Stimulated activated CD4-positive, alpha-beta T cell treated with anti-CD3 and anti-CD28 coated beads, TNF-alpha, amount 100 ng/mL, for 48 hours (primary cell): ENCODE measurements around the gene PXDN.
"Not testable (repeated sequence)": the region's sequence is repeated elsewhere in the genome, so short reads cannot be mapped to it uniquely, and the experiment has no call there.

ENCODE experiments used
- DNase-seq, 3 donors: peaks; one replicate each; pipeline ENCODE4 v3.0.0-alpha.2; 2020; ENCODE audit warnings: low read depth in 3 of 3

PXDN gene

DNA sequence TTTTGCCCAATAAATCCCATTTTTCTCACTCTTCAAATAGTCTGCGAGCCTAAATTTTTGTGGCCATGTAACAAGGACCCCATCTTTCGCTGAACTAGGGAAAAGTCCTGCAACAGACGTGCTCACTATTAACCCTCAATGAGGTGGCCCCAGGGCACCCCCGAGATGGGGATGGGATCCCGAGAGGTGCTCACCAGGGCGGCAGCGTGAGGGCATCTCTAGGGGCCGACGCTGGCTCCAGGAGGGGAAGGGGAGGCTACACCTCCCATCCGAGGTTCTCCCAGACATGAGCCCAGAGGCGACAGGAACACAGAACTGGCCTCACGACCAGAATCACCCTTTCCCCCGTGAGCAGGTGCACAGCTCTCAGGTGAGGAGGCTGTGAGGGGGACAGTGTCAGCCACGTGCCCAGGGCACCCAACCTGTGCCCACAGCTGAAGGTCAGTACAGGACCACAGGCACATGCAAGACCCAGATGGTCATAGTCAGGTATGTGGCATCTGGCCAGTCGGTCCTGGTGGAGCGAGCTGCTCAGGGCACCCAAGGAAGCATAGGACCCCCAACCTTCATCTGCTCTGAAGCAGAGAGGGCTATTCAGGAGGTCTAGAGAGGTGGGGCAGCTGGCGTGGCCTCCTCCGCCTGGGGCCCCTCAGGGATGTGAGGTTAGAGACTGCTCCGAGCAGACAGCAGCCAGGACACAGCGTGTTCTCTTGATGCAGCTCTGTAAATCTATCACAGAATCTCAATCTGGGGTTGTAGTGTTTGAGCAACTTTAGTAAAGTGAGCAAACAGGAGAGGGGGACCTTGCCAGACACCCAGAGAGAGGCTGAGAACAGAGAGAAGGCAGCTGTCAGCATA lies 62.8 kb downstream of the PXDN start:
- no peak for DNase-seq

- no peak for DNase-seq
Measured at GRCh38 chr2:1681017-1681318, 63.3 kb downstream of the PXDN start.

- no peak for DNase-seq
Measured at GRCh38 chr2:1680222-1681016, 63.9 kb downstream of the PXDN start.

GRCh38 chr2:1679488-1680039 lies 64.8 kb downstream of the PXDN start:
- not testable (repeated sequence) for DNase-seq

DNA sequence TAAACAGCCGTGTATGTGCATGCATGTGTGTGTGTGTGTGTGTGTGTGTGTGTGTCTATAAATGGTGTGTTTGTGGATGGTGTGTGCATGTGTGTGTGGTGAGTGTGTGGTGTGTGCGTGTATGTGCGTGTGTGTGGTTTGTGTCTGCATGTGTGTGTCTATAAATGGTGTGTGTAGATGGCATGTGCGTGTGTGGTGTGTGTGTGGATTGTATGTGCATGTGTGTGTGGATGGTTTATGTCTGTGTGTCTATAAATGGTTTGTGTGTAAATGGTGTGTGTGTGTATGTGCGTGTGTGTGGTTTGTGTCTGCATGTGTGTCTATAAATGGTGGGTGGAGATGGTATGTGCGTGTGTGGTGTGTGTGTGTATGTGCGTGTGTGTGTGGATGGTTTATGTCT lies 65.2 kb downstream of the PXDN start:
- not testable (repeated sequence) for DNase-seq

DNA sequence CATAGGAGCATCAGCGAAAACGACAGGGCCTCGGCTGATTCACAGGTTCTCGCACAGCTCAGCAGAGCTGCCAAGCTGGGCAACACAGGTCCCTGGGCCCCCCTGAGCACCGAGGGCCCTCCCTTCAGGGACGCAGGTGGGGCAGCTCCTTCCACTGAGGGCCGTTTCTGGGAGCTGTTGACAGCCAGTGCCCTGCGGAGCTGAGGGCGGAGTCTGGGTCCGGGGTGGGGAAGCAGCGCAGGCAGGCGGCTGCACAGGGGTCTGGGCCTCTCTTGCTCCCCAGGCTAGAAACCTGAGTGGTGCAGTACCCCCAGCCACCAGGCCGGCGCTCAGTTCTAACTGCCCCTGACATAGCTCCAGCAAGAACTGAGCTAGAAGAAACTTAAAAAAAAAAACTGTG lies 65.7 kb downstream of the PXDN start:
- DNase-seq: no peak

- DNase-seq: no peak
Measured at GRCh38 chr2:1677821-1678165, 66.5 kb downstream of the PXDN start.

- DNase-seq: no peak
Measured at GRCh38 chr2:1676913-1677820, 67.1 kb downstream of the PXDN start.

DNA sequence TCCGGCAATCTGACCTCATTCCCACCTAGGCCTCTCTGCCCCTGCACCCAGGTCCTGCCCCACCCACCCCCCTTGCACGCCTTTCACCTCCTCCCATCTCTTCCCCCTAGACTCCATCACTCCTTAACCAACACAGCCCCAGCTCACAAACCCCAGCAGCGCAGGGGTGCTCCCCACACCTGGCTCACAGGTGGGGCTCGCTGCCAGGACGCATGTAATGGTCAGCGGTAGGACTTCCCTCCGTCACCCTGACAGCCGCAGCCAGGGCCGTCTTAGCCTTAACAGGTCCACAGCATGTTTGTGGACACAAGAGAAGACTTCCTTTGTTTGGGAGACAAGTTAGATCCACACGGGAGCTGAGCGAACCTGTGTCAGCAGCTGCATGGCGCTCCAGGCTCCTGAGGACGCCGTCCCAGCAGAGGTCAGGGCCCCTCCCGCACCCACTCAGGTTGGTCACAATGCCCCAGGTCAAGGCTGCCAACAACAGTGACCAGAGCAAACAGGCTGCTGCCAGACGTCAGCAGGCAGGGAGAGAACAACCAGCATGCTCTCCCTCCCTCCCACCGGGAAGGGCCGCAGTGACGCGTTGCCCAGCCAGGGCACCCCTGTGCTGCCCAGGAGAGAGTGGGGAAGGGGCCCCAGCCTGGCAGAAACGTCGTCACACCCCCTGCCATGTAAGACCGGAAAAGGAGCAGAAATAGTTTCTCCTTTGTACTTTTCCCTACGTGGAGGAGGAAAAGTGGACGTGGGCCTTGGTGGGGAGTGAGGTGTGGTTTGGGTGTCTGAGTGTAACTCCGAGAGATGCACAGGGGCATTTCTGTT lies 68.0 kb downstream of the PXDN start:
- no peak for DNase-seq

GRCh38 chr2:1675633-1676032 lies 68.7 kb downstream of the PXDN start:
- no peak for DNase-seq

DNA sequence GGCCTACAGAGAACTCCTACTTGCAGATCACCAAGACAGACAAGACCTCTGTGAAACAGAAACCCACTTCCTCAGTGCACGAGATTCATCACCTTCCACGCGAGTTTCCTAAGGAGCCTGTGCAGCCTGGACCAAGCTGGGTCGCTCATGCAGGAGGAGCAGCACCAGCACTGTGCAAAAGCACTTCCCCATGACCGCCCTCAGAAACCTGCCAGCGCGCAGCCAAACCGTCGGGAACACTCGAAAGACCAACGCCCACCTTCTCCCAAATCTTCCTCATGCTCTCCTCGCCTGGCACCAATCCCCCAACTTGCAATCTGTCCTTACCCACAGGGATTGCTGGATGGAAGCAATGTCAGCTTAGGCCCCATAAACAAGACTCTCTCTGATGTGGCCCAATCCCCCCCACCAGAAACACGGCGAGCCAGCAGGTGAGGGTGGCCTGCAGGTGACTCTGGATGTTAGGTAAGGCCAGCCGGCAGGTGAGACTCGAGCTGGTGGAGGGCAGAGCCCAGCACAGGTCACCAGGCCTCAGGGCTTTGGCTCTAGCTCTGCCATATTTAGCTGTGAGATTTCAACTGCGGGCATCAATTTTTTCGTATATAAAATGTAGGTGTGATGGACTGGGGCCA lies 69.4 kb downstream of the PXDN start:
- DNase-seq: no peak

- DNase-seq: no peak
Measured at GRCh38 chr2:1674276-1674675, 70.0 kb downstream of the PXDN start.

DNA sequence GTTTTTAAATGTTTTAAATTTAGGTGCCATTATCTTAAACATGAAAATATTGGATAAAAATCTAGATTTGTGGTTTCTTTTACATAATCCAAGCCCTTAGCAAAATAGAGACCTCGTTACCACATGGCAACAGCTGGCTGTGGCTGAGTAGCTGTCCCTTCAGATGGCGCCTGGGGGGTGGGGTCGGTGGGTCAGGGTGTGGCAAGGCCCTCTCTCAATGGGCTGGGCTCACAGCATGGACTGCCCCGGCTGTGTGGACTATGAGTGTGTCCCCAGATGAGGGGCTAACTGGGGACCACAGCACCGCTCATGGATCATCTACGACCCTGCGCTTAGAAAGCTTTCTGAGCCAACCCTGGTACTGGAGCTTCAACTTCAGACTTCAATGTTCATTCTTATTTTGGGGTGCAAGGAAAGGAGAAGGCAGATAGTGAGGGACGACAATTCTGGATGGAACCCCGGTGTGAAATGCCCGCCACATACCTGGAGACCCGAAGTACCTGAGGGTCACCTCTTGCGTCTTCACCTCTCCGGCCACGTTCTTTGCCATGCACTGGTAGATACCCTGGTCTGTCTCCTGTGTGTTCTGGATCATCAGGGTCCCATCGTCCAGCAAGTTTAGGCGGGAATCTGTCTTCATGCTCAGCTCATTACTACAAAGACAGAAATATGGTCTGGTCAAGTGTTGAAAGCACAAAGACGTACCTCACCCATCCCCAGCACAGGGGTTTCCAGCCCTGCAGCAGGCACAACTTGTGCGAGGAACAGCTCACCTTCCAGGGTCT lies 71.0 kb downstream of the PXDN start:
- no peak for DNase-seq

DNA sequence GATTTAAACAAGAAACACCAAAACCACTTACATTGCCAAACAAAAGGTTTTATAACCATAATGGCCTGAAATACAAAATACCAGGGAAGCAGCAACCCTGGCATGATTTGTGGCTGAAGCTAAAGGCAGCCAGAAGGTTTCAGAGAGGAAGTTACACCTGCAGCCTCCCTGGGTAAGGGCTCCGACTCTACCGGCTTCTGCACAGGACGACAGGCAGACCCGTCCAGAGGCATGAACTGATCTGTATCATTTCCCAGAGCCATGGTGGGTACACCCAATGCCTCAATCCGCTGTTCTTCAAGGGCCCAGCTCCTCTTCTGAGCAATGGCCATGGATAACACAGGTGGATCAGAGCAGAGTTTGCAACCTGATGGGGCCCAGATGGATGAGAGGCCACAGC lies 71.6 kb downstream of the PXDN start:
- DNase-seq: no peak

- DNase-seq: no peak
Measured at GRCh38 chr2:1671916-1672315, 72.4 kb downstream of the PXDN start.

GRCh38 chr2:1670636-1671035 lies 73.7 kb downstream of the PXDN start:
- DNase-seq: no peak

DNA sequence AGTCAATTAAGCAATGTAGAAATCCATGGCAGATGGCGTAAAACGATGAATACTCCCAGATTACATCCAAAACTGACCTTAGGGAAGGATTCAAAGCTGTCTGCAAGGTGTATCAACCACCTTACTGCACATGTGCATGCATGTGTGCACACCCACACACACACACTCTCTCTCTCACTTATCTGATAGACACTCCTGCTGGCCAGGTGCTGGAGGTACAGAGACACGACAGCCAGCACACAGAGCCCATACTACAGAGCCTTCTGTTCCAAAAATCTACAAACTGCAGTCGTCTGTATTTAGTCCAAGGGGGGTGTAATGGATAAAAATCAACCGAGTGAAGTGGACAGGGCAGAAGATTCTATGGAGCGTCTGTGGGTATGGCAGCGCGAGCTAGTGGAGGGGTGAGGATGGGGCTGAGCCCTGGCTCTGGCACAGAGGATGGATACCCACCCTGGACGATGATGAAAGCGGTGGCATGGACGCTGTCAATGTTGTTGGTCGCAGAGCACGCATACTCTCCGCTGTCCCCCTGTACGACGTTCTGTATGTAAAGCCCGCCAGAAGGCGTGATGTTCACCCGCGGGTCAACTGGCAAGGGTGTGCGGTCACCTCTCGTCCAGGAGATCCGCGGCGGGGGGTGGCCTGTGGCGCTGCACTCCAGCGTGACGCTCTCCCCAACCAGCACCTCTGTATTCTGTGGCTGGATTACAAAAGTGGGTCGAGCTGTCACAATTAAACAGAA lies 78.4 kb downstream of the PXDN start:
- no peak for DNase-seq

- DNase-seq: no peak
Measured at GRCh38 chr2:1664698-1665097, 79.6 kb downstream of the PXDN start.

- DNase-seq: no peak
Measured at GRCh38 chr2:1664076-1664605, 80.2 kb downstream of the PXDN start.
